HG03196 (cell line): ENCODE data around the gene SLC36A1.

Source experiments
- ATAC-seq: cut with Tn5 transposase; IDR thresholded peaks from one replicate; pipeline ENCODE4 v1.9.1; 2021; ENCODE audit not compliant: unreplicated experiment

Gene SLC36A1

GRCh38 chr5:151451626-151452520 lies 4.5 kb downstream of the SLC36A1 start:
- ATAC-seq, result peak; percentile 50

- no peak for ATAC-seq
Measured at GRCh38 chr5:151454166-151454565, 6.8 kb downstream of the SLC36A1 start.

- no peak for ATAC-seq
Measured at GRCh38 chr5:151454889-151455288, 7.5 kb downstream of the SLC36A1 start.

- ATAC-seq, result no peak
Measured at GRCh38 chr5:151456321-151456940, 9.0 kb downstream of the SLC36A1 start.

- no peak for ATAC-seq
Measured at GRCh38 chr5:151458314-151458713, 10.9 kb downstream of the SLC36A1 start.

GRCh38 chr5:151459680-151460324 lies 12.4 kb downstream of the SLC36A1 start:
- ATAC-seq, result no peak

- ATAC-seq, result peak; percentile 85
Measured at GRCh38 chr5:151461312-151461711, 13.9 kb downstream of the SLC36A1 start.

- no peak for ATAC-seq
Measured at GRCh38 chr5:151463137-151464029, 16.0 kb downstream of the SLC36A1 start.

GRCh38 chr5:151464101-151464500 lies 16.7 kb downstream of the SLC36A1 start:
- ATAC-seq, result no peak

GRCh38 chr5:151465476-151465875 lies 18.1 kb downstream of the SLC36A1 start:
- no peak for ATAC-seq

GRCh38 chr5:151467576-151467975 lies 20.2 kb downstream of the SLC36A1 start:
- ATAC-seq, result no peak

- no peak for ATAC-seq
Measured at GRCh38 chr5:151469386-151469785, 22.0 kb downstream of the SLC36A1 start.

- no peak for ATAC-seq
Measured at GRCh38 chr5:151469992-151470391, 22.6 kb downstream of the SLC36A1 start.

- ATAC-seq, result no peak
Measured at GRCh38 chr5:151470439-151470838, 23.0 kb downstream of the SLC36A1 start.

- no peak for ATAC-seq
Measured at GRCh38 chr5:151471276-151471675, 23.9 kb downstream of the SLC36A1 start.

GRCh38 chr5:151474799-151475198 lies 27.4 kb downstream of the SLC36A1 start:
- no peak for ATAC-seq

GRCh38 chr5:151475388-151475787 lies 28.0 kb downstream of the SLC36A1 start:
- no peak for ATAC-seq

- no peak for ATAC-seq
Measured at GRCh38 chr5:151476016-151476415, 28.6 kb downstream of the SLC36A1 start.

GRCh38 chr5:151477101-151477500 lies 29.7 kb downstream of the SLC36A1 start:
- no peak for ATAC-seq

- no peak for ATAC-seq
Measured at GRCh38 chr5:151480384-151481293, 33.2 kb downstream of the SLC36A1 start.
